ENCODE results near the gene TMPRSS3. TPM values are rescaled to one million over a fixed set of nuclear protein-coding genes. Genes with fewer than 3 reads are reported as not detected.
"Not testable (repeated sequence)": the region's sequence is repeated elsewhere in the genome, so short reads cannot be mapped to it uniquely, and the experiment has no call there.

The TMPRSS3 gene
- total and polyA plus RNA-seq, 7 experiments from 2014 or later, result 0.11 to 7.6 (median 1.5) TPM

DNA sequence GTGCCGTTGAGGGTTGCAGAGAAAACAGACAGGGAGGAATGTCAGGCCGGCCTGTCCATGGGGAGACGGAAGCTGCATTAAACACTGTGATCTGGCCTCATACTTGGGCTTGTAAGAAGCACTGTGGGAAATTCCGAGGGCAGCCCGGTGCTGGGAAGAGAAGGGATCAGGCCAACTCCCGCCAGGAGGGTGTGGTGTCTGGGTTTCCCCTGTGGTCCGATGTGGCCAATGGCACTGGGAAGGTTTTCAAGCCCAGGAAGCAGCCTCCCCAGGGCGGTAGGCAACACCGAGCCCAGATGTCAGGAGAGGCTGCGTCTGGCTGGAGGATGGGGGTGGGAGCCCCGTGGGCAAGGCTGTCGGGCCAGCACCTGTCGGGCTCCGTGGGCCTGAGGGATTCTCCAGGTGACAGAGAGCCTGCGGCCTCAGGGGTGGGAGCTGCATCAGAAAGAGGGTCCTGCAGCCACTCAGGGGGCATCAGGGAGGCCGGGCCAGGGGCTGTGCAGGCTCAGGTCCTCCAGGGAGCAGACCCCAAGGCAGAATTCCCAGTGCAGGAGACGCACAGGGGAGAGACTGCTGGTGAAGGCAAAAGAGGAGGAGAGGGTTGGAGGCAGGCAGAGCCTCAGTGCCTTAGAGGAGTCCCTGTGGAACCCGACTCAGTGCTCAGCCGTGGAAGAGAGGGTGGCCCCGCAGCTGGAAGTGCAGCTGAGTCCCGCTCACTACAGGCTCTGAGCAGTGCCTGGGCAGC lies 16.2 kb upstream of the TMPRSS3 start:
- ChIA-PET POLR2A (interaction anchor here (2.8 to 2.9 kb wide), 2 partner anchors 8 to 10 kb away, joined by 9 to 15 read pairs; partner anchors contain the start of gene UBASH3A), CTCF (interaction anchor here (0.7 kb wide), 1 partner anchor 561 kb away, joined by 3 read pairs; no protein-coding TSS in a partner anchor)
- ATAC-seq, result no peak

DNA sequence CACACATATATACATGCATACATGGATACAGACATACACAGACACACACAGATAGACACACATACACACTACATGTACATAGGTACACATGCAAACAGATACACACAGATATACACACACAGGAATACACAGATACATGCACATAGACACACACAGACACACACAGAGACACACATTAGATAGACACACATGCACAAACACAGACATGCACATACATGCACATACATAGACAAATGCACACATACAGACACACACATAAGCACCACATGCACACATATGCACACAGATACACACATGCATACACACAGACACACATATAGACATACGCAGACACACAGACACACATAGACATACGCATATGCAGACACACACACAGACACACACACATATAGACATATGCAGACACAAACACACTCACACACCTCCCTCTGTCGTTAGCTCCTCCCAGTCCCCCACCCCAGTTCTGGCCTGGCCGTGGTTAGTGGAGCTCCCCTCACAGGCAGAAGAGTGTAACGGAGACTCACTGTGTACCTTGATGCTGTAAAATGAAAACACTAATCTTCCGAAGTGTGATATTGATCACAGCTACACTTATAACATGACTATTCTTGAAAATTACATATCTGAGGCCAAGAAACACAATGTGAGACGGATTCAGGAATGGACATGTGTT lies 15.5 kb upstream of the TMPRSS3 start:
- ChIA-PET POLR2A (interaction anchor here (2.9 kb wide), 1 partner anchor 11 kb away, joined by 15 read pairs; no protein-coding TSS in a partner anchor), CTCF (no interaction called here)
- Mint-ChIP-seq H3K27me3 (no peaks in the 10 kb centered on the region), H3K4me1 (peaks cover 41 to 78% (median 68%) of the 10 kb centered on the region in 7 donors), H3K9me3 (no peaks in the 10 kb centered on the region), H3K36me3 (peaks cover 17 to 50% (median 44%) of the 10 kb centered on the region in 5 donors), H3K27ac (no peak overlapping the region), H3K4me3 (no peak overlapping the region)
- H3K36me3 ChIP-seq (ENCODE audit: control insufficient read depth in 2 of 3, insufficient read depth in 3 of 3, low read length in 3 of 3), result peaks cover 52 to 81% (median 66%) of the 10 kb centered on the region in 3 experiments
- no peaks in the 10 kb centered on the region for H3K9me3 ChIP-seq (ENCODE audit: control insufficient read depth in 2 of 3, low read length in 3 of 3)
- DNase-seq (peak in 1 of 9 donors; percentile 20), ATAC-seq (no peak)
- intact Hi-C loops (cut with micrococcal nuclease), result no loop called here
- peak overlapping the region; percentile 92 for H3K27ac ChIP-seq (ENCODE audit: low read depth, low read length)
- no peak overlapping the region for H3K4me3 ChIP-seq (ENCODE audit: low read length)
- peaks cover 79 to 86% of the 10 kb centered on the region in 2 donors for H3K4me1 ChIP-seq (ENCODE audit: control insufficient read depth in 2 of 2, insufficient read depth in 2 of 2, low read length in 2 of 2)
- no peaks in the 10 kb centered on the region for H3K27me3 ChIP-seq (ENCODE audit: control insufficient read depth in 2 of 2, insufficient read depth in 2 of 2, low read length in 2 of 2)

More for the DNA sequence above, 16.2 kb upstream of the TMPRSS3 start:
- Histone ChIP-seq H3K36me3 (ENCODE audit: control insufficient read depth in 2 of 3, insufficient read depth in 3 of 3, low read length in 3 of 3) (peaks cover 55 to 84% (median 70%) of the 10 kb centered on the region in 3 experiments), H3K27me3 (ENCODE audit: control insufficient read depth in 2 of 2, insufficient read depth in 2 of 2, low read length in 2 of 2) (no peaks in the 10 kb centered on the region), H3K9me3 (ENCODE audit: control insufficient read depth in 2 of 3, low read length in 3 of 3) (no peaks in the 10 kb centered on the region), H3K4me3 (ENCODE audit: low read length) (no peak overlapping the region), H3K4me1 (ENCODE audit: control insufficient read depth in 2 of 2, insufficient read depth in 2 of 2, low read length in 2 of 2) (peaks cover 80 to 86% of the 10 kb centered on the region in 2 donors), H3K27ac (ENCODE audit: low read depth, low read length) (peak overlapping the region; percentile 92)
- Mint-ChIP-seq H3K9me3 (no peaks in the 10 kb centered on the region), H3K27ac (peak overlapping the region in 4 of 9 donors; percentile 67 to 97 (median 82)), H3K27me3 (no peaks in the 10 kb centered on the region), H3K36me3 (peaks cover 17 to 42% (median 40%) of the 10 kb centered on the region in 5 donors), H3K4me3 (no peak overlapping the region), H3K4me1 (peaks cover 35 to 76% (median 62%) of the 10 kb centered on the region in 7 donors)
- intact Hi-C loops (cut with micrococcal nuclease), result no loop called here
- no peak for DNase-seq

DNA sequence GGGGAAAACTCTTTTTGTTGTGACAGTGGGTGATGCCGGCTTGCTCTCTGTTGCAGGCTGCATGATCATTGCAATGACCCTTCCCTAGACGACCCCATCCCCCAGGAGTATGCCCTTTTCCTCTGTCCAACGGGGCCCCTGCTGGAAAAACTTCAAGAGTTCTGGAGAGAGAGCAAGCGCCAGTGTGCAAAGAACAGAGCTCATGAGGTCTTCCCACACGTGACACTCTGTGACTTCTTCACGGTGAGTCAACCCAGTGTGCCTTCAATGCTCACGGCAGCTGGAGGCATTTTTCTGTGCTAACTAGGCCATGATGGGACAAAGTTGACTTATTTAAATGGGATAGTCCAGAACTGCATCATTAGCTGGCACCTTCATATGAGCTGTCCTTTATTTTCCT lies 13.5 kb upstream of the TMPRSS3 start:
- H3K4me1 ChIP-seq (ENCODE audit: control insufficient read depth in 2 of 2, insufficient read depth in 2 of 2, low read length in 2 of 2), result peaks cover 59 to 68% of the 10 kb centered on the region in 2 donors
- Mint-ChIP-seq H3K27me3 (no peaks in the 10 kb centered on the region), H3K27ac (peak overlapping the region in 6 of 9 donors; percentile 69 to 88 (median 79)), H3K36me3 (peaks cover 13 to 53% (median 43%) of the 10 kb centered on the region in 5 donors), H3K9me3 (no peaks in the 10 kb centered on the region), H3K4me1 (peaks cover 34 to 60% (median 49%) of the 10 kb centered on the region in 7 donors), H3K4me3 (peak overlapping the region in 9 of 10 donors; percentile 18 to 82 (median 43))
- H3K9me3 ChIP-seq (ENCODE audit: control insufficient read depth in 2 of 3, low read length in 3 of 3), result no peaks in the 10 kb centered on the region
- ChIA-PET CTCF (interaction anchor here (1.0 to 1.7 kb wide), 2 partner anchors 12 to 73 kb away, joined by 3 to 4 read pairs; no protein-coding TSS in a partner anchor), POLR2A (interaction anchor here (1.5 to 3.2 kb wide), 4 partner anchors 11 to 16 kb away, joined by 4 to 12 read pairs (median 10); no protein-coding TSS in a partner anchor)
- ATAC-seq, result no peak
- no peak for DNase-seq
- no peaks in the 10 kb centered on the region for H3K27me3 ChIP-seq (ENCODE audit: control insufficient read depth in 2 of 2, insufficient read depth in 2 of 2, low read length in 2 of 2)
- intact Hi-C loops (cut with micrococcal nuclease), result loop anchor here in 1 of 2 donors (10.0 kb wide), 1 partner anchor 395 kb away; the partner anchor contains the start of gene ZBTB21
- H3K4me3 ChIP-seq (ENCODE audit: low read length), result no peak overlapping the region
- peak overlapping the region; percentile 60 for H3K27ac ChIP-seq (ENCODE audit: low read depth, low read length)
- H3K36me3 ChIP-seq (ENCODE audit: control insufficient read depth in 2 of 3, insufficient read depth in 3 of 3, low read length in 3 of 3), result peaks cover 47 to 71% (median 54%) of the 10 kb centered on the region in 3 experiments

DNA sequence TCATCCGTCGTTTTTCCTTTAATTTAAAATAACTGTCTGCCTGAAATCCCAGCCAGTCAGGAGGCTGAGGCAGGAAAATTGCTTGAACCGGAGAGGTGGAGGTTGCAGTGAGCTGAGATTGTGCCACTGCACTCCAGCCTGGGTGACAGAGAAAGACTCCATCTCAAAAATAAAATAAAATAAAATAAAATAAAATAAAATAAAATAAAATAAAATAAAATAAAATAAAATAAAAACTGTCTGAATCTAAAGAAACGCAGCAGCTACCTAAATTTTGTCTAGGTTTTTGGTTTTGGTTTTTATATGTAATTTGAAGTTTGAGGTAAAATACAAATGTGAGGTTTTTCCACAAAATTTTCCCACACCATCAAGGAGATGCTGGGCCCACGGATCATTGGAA lies 12.9 kb upstream of the TMPRSS3 start:
- peak overlapping the region in 4 of 10 donors; percentile 82 to 98 (median 96) for H3K4me3 Mint-ChIP-seq
- H3K4me3 ChIP-seq (ENCODE audit: low read length); H3K27me3 Mint-ChIP-seq; DNase-seq; H3K27me3 ChIP-seq (ENCODE audit: control insufficient read depth in 2 of 2, insufficient read depth in 2 of 2, low read length in 2 of 2); H3K9me3 Mint-ChIP-seq; H3K9me3 ChIP-seq (ENCODE audit: control insufficient read depth in 2 of 3, low read length in 3 of 3); ATAC-seq: not testable (repeated sequence)
- Histone ChIP-seq H3K4me1 (ENCODE audit: control insufficient read depth in 2 of 2, insufficient read depth in 2 of 2, low read length in 2 of 2) (peaks cover 53 to 61% of the 10 kb centered on the region in 2 donors), H3K36me3 (ENCODE audit: control insufficient read depth in 2 of 3, insufficient read depth in 3 of 3, low read length in 3 of 3) (peaks cover 40 to 65% (median 47%) of the 10 kb centered on the region in 3 experiments), H3K27ac (ENCODE audit: low read depth, low read length) (peak overlapping the region; percentile 89)
- peaks cover 8 to 48% (median 39%) of the 10 kb centered on the region in 5 donors for H3K36me3 Mint-ChIP-seq
- intact Hi-C loops (cut with micrococcal nuclease), result loop anchor here in 1 of 2 donors (10.0 kb wide), 1 partner anchor 394 kb away; the partner anchor contains the start of gene ZBTB21
- peaks cover 28 to 55% (median 44%) of the 10 kb centered on the region in 7 donors for H3K4me1 Mint-ChIP-seq
- POLR2A ChIA-PET, result interaction anchor here (0.6 to 3.2 kb wide), 4 partner anchors 12 to 41 kb away, joined by 3 to 12 read pairs (median 10); no protein-coding TSS in a partner anchor
- CTCF ChIA-PET, result interaction anchor here (1.0 to 1.7 kb wide), 2 partner anchors 13 to 72 kb away, joined by 3 to 4 read pairs; no protein-coding TSS in a partner anchor
- H3K27ac Mint-ChIP-seq, result peak overlapping the region in 7 of 9 donors; percentile 65 to 99 (median 88)

DNA sequence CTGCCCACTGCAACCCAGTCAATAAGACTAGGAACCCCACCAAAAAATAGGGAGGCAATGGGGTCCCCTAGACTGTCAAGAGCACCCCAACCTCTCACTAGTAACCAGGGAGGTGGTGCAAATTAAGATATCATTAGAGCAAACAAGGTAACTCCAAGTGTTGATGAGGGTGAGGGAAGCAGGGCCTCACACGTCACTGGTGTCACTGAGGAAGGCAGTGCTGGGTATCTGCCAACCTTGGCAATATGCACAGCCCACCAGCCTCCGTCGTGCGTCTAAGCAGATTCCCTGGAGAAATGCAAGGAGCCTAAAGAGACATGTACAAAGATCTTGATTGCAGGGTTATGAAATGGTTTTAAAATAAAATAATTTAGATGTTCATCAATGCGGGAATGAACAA lies 11.6 kb upstream of the TMPRSS3 start:
- ChIA-PET POLR2A (interaction anchor here (0.9 to 3.2 kb wide), 4 partner anchors 9 to 17 kb away, joined by 3 to 12 read pairs (median 7); no protein-coding TSS in a partner anchor), CTCF (no interaction called here)
- Histone ChIP-seq H3K9me3 (ENCODE audit: control insufficient read depth in 2 of 3, low read length in 3 of 3) (no peaks in the 10 kb centered on the region), H3K36me3 (ENCODE audit: control insufficient read depth in 2 of 3, insufficient read depth in 3 of 3, low read length in 3 of 3) (peaks cover 31 to 52% (median 35%) of the 10 kb centered on the region in 3 experiments), H3K27me3 (ENCODE audit: control insufficient read depth in 2 of 2, insufficient read depth in 2 of 2, low read length in 2 of 2) (no peaks in the 10 kb centered on the region), H3K4me1 (ENCODE audit: control insufficient read depth in 2 of 2, insufficient read depth in 2 of 2, low read length in 2 of 2) (peaks cover 54 to 63% of the 10 kb centered on the region in 2 donors), H3K4me3 (ENCODE audit: low read length) (peak overlapping the region; percentile 66), H3K27ac (ENCODE audit: low read depth, low read length) (peak overlapping the region; percentile 89)
- Mint-ChIP-seq H3K4me3 (peak overlapping the region; percentile 82 to 99 (median 94)), H3K36me3 (peaks cover 5 to 42% (median 30%) of the 10 kb centered on the region in 5 donors), H3K27ac (peak overlapping the region in 8 of 9 donors; percentile 61 to 99 (median 90)), H3K9me3 (peaks cover 0 to 4% (median 0%) of the 10 kb centered on the region in 11 donors), H3K27me3 (no peaks in the 10 kb centered on the region), H3K4me1 (peaks cover 33 to 55% (median 50%) of the 10 kb centered on the region in 7 donors)
- intact Hi-C loops (cut with micrococcal nuclease), result loop anchor here in 1 of 2 donors (10.0 kb wide), 1 partner anchor 393 kb away; the partner anchor contains the start of gene ZBTB21
- ATAC-seq (no peak), DNase-seq (no peak)

All from naive thymus-derived CD4-positive, alpha-beta T cell (primary cell).